ENCODE results near the gene PCMT1.
"Not testable (repeated sequence)": the region's sequence is repeated elsewhere in the genome, so short reads cannot be mapped to it uniquely, and the experiment has no call there.

PCMT1 gene

GRCh38 chr6:149749594-149750135 lies at the start of gene PCMT1:
PCMT1 (plus strand) TSS chr6:149749741; CDS start chr6:149749902, 161 bp downstream.
- DNase-seq (ENCODE audit: low read depth): peak; percentile 96

GRCh38 chr6:149701714-149702113 lies 47.8 kb upstream of the PCMT1 start:
- DNase-seq (ENCODE audit: low read depth): peak; percentile 79

- no peak for DNase-seq (ENCODE audit: low read depth)
These were observed 37.8 kb upstream of the PCMT1 start for GRCh38 chr6:149711711-149712110.

GRCh38 chr6:149714442-149714841 lies 35.1 kb upstream of the PCMT1 start:
- no peak for DNase-seq (ENCODE audit: low read depth)

- peak; percentile 24 for DNase-seq (ENCODE audit: low read depth)
These were observed 33.2 kb upstream of the PCMT1 start for GRCh38 chr6:149716181-149716963.

GRCh38 chr6:149717255-149717587 lies 32.3 kb upstream of the PCMT1 start:
- no peak for DNase-seq (ENCODE audit: low read depth)

- DNase-seq (ENCODE audit: low read depth): peak; percentile 91
These were observed 31.7 kb upstream of the PCMT1 start, which contains the start of gene LATS1 for GRCh38 chr6:149717588-149718458. LATS1 (minus strand) TSS chr6:149718101; CDS start chr6:149702126, 15,975 bp downstream.

- DNase-seq (ENCODE audit: low read depth): no peak
These were observed 30.0 kb upstream of the PCMT1 start for GRCh38 chr6:149719531-149719930.

GRCh38 chr6:149723262-149723661 lies 26.3 kb upstream of the PCMT1 start:
- no peak for DNase-seq (ENCODE audit: low read depth)

- peak; percentile 78 for DNase-seq (ENCODE audit: low read depth)
These were observed 25.6 kb upstream of the PCMT1 start for GRCh38 chr6:149723771-149724417.

GRCh38 chr6:149725785-149726184 lies 23.8 kb upstream of the PCMT1 start:
- DNase-seq (ENCODE audit: low read depth): no peak

GRCh38 chr6:149727793-149728498 lies 21.6 kb upstream of the PCMT1 start:
- no peak for DNase-seq (ENCODE audit: low read depth)

GRCh38 chr6:149728499-149729234 lies 20.9 kb upstream of the PCMT1 start:
- no peak for DNase-seq (ENCODE audit: low read depth)

- DNase-seq (ENCODE audit: low read depth): no peak
These were observed 19.7 kb upstream of the PCMT1 start for GRCh38 chr6:149729824-149730223.

- DNase-seq (ENCODE audit: low read depth): no peak
These were observed 16.3 kb upstream of the PCMT1 start for GRCh38 chr6:149733089-149733720.

GRCh38 chr6:149734915-149735314 lies 14.6 kb upstream of the PCMT1 start:
- DNase-seq (ENCODE audit: low read depth): no peak

GRCh38 chr6:149745252-149745651 lies 4.3 kb upstream of the PCMT1 start:
- not testable (repeated sequence) for DNase-seq (ENCODE audit: low read depth)

- DNase-seq (ENCODE audit: low read depth): peak; percentile 93
These were observed 3.2 kb upstream of the PCMT1 start, which contains the start of gene NUP43 for GRCh38 chr6:149746147-149746946. NUP43 (minus strand) TSS chr6:149746529; CDS start chr6:149746495, 34 bp downstream.

GRCh38 chr6:149749082-149749593 lies 403 bp upstream of the PCMT1 start:
- DNase-seq (ENCODE audit: low read depth): not testable (repeated sequence)

Data from EH (cell line).